SJCRH30 (cell line): Measurements from ENCODE around the gene CCP110. TPM values are rescaled to one million over a fixed set of nuclear protein-coding genes. Genes with fewer than 3 reads are reported as not detected.
"Not testable (repeated sequence)": the region's sequence is repeated elsewhere in the genome, so short reads cannot be mapped to it uniquely, and the experiment has no call there.

Experiments used
- DNase-seq, 2 experiments: peaks; one replicate each; pipeline ENCODE4 v3.0.0-alpha.2; 2015 to 2020
- H3K27ac ChIP-seq: fragments of 250-450 bp; sonication (Bioruptor Pico); 2 replicates; pipeline ENCODE4 v1.5.1; 2020; ENCODE audit warnings: mild to moderate bottlenecking, moderate library complexity
- H3K27me3 ChIP-seq: fragments of 250-450 bp; sonication (Bioruptor Pico); 2 replicates; pipeline ENCODE4 v1.5.1; 2020; ENCODE audit warnings: mild to moderate bottlenecking, moderate library complexity
- H3K36me3 ChIP-seq: fragments of 250-450 bp; sonication (Bioruptor Pico); 2 replicates; pipeline ENCODE4 v1.5.1; 2020; ENCODE audit warnings: mild to moderate bottlenecking, moderate library complexity
- H3K4me1 ChIP-seq: fragments of 250-450 bp; sonication (Bioruptor Pico); 2 replicates; pipeline ENCODE4 v1.5.1; 2020; ENCODE audit warnings: mild to moderate bottlenecking, moderate library complexity
- H3K4me3 ChIP-seq: fragments of 250-450 bp; sonication (Bioruptor Pico); 2 replicates; pipeline ENCODE4 v1.5.1; 2020; ENCODE audit warnings: mild to moderate bottlenecking, moderate library complexity
- H3K9me3 ChIP-seq: fragments of 250-450 bp; sonication (Bioruptor Pico); replicated peaks from 2 replicates; pipeline ENCODE4 v1.5.1; 2020; ENCODE audit warnings: mild to moderate bottlenecking, moderate library complexity
- total RNA-seq: library from RNA; depleted of rRNA; stranded (reverse); fragments of >200 nt; shearing (Covaris generic); gene quantifications from 2 replicates; pipeline ENCODE4 v1.2.3, GENCODE V29; 2014

The CCP110 gene
- total RNA-seq, 1 experiment from 2014 or later = 37.2 TPM

DNA sequence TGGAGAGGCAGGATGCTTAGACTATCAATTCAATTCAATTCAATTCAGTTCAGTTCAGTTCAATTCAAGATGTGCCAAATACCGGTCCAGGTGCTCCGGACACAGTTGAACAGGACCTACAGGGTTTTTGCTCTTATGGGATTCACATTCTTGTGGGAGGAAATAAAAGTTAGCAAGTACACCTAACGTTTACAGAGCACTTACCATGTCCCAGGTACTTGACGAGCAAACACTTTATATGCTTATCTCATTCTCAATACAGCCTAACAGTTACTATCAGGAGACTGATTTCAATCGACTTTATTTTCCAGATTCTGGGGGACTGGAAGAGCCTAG is 1.4 kb upstream of the CCP110 start:
- no peaks in the 10 kb centered on the region for H3K36me3 ChIP-seq
- no peak for DNase-seq
- H3K27ac ChIP-seq = no peak overlapping the region
- no peaks in the 10 kb centered on the region for H3K4me1 ChIP-seq
- H3K9me3 ChIP-seq = no peaks in the 10 kb centered on the region
- H3K27me3 ChIP-seq = no peaks in the 10 kb centered on the region
- peak overlapping the region; percentile 72 for H3K4me3 ChIP-seq

DNA sequence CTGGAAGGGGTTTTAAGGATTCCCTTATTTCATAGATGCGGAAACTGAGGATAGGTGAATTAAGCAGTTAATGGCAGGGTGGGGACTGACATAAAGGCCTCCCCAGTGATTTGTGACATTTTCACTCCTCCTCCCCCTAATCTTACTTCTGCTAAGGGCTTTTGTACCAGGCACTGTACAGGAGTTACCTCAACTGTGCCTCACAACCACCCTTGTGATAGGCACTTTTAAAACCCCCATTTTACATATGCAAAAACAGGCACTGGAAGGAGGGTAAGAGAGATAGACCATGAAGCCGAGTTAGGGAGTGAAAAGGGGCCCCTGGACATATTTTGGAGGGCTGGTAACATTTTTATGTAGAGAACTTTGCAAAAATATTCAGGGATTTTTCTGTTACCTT is 982 bp upstream of the CCP110 start:
- Histone ChIP-seq H3K27me3 (no peaks in the 10 kb centered on the region), H3K4me3 (no peak overlapping the region), H3K27ac (no peak overlapping the region), H3K9me3 (no peaks in the 10 kb centered on the region), H3K36me3 (no peaks in the 10 kb centered on the region), H3K4me1 (no peaks in the 10 kb centered on the region)
- no peak for DNase-seq

DNA sequence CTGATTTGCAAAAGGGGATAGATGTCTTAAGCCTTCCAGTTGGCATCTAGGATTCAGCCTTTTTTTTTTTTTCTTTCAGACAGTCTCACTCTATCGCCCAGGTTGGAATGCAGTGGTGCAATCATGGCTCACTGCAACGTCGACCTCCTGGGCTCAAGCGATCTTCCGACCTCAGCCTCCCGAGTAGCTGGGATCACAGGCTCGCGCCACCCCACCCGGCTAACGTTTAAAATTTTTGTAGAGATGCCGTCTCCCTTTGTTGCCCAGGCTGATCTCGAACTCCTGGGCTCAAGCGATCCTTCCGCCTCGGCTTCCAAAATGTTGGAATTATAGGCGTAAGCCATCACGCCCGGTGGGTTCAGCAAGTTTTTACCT is 571 bp upstream of the CCP110 start:
- Histone ChIP-seq H3K36me3 (peaks cover 4% of the 10 kb centered on the region), H3K4me3 (peak overlapping the region; percentile 89), H3K9me3 (no peaks in the 10 kb centered on the region), H3K4me1 (no peaks in the 10 kb centered on the region), H3K27me3 (no peaks in the 10 kb centered on the region), H3K27ac (peak overlapping the region; percentile 67; the same call in 1 of the 2 replicates)
- DNase-seq = no peak

DNA sequence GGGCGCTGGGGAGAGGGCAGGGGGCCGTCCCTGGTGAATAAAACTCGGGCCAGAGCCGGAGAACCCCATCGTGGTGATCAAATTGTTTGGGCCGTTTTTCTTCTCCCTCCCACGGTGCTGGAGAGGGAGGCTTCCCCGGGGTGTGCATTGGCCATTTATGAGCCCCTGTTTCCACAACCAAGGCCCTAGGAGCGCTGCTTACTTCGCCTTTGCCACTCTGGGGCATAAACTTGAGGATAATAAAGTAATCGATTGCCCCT is 544 bp downstream of the CCP110 start:
- Histone ChIP-seq H3K27me3 (no peaks in the 10 kb centered on the region), H3K27ac (peak overlapping the region; percentile 67), H3K4me3 (peak overlapping the region; percentile 89), H3K36me3 (peaks cover 11% of the 10 kb centered on the region), H3K4me1 (no peaks in the 10 kb centered on the region), H3K9me3 (no peaks in the 10 kb centered on the region)
- peak in 1 of 2 experiments; percentile 18 for DNase-seq

DNA sequence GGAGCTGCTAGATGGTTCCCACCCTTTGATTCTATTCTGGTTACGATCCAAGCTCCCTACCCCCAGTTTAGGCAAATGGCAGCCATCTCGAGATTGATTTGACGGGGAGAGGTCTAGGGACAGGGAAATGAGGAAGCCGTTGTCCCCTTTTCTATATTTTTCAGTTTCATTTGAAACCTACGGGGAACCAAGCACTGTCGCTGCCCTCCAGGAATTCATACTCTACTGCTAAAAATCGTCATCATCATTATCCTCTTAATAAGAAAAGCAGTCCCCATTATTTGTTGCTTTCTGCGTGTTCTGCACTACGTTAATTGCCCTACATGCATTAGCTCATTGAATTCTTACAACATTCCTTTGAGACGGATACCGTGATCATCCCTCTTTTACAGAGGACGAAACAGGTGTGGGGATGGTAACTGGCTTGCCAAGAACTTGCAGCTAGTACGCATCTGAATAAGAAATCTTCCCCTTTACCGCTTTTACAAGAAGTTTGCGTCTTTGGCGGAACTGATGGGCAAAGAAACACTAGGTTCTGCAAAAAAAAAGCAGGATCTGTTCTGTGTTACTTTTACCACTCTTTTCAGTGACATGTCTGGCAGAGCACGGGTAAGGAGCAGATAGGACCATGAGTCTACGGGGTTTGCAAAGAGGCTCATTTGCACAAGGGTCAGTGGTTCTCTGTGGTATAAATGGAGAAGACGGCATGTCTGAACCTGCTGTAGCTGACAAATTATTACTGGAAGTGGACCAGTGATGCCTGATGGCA is 1.1 kb downstream of the CCP110 start:
- DNase-seq = peak; percentile 5 to 20
- Histone ChIP-seq H3K4me1 (no peaks in the 10 kb centered on the region), H3K27ac (peak overlapping the region; percentile 67), H3K4me3 (peak overlapping the region; percentile 89), H3K36me3 (peaks cover 11% of the 10 kb centered on the region), H3K27me3 (no peaks in the 10 kb centered on the region), H3K9me3 (no peaks in the 10 kb centered on the region)

DNA sequence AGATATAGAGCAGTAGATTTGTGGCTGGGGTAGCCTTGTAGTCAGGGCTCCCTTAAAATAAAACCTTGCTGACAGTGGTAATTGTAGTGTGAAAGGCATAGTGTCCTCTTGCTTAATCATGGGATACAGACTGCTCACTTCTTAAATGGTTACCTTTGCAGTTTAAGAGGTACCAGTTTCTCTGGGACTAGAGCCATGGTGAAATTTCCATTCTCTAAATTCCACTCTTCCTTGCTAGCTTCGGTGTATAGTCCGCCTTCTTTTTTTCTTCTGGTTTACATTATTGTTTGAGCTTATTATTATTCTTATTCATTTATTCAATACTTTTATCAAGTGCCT is 1.6 kb downstream of the CCP110 start:
- Histone ChIP-seq H3K27ac (no peak overlapping the region; the same call in 1 of the 2 replicates), H3K4me3 (peak overlapping the region; percentile 89), H3K27me3 (no peaks in the 10 kb centered on the region)

DNA sequence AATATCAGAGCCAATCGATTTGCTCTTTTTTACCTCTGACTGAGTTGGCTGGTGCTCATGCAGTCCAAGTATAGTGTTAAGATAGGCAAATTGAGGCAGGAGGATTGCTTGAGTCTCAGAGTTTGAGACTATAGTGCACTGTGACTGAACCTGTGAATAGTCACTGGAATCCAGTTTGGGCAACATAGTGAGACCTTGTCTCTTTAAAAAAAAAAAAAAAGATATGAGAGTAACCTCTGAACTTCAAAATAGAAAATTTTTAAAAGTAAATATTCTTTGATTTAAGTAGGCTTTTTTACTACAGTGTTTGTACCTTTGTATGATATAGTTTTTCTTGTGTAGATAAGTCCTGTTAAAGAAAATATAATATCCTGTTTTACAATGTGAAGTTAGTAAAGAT is 3.4 kb downstream of the CCP110 start:
- Histone ChIP-seq H3K9me3 (no peaks in the 10 kb centered on the region), H3K27ac (no peak overlapping the region), H3K27me3 (no peaks in the 10 kb centered on the region), H3K4me1 (no peaks in the 10 kb centered on the region), H3K4me3 (no peak overlapping the region), H3K36me3 (peaks cover 17% of the 10 kb centered on the region)
- no peak for DNase-seq

More for the DNA sequence above, 1.6 kb downstream of the CCP110 start:
- Histone ChIP-seq H3K9me3 (no peaks in the 10 kb centered on the region), H3K4me1 (no peaks in the 10 kb centered on the region), H3K36me3 (peaks cover 11% of the 10 kb centered on the region)
- no peak for DNase-seq

DNA sequence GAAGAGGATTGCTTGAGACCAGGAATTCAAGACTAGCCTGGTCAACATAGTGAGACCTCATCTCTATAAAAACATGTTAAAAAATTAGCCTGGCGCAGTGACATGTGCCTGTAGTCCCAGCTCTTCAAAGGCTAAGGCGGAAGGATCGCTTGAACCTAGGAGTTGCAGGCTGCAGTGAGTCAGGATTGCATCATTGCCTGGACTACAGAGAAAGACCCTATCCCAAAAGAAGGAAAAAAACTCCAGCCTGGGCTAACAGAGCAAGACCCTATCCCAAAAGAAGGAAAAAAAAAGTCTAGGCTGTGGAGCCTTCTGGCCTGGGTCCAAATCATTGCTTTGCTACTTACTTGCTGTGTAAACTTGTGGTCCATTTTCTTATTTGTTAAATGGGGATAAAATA is 4.9 kb downstream of the CCP110 start:
- Histone ChIP-seq H3K4me3 (no peak overlapping the region), H3K9me3 (no peaks in the 10 kb centered on the region), H3K4me1 (no peaks in the 10 kb centered on the region), H3K36me3 (peaks cover 28% of the 10 kb centered on the region), H3K27ac (no peak overlapping the region), H3K27me3 (no peaks in the 10 kb centered on the region)
- no peak for DNase-seq

DNA sequence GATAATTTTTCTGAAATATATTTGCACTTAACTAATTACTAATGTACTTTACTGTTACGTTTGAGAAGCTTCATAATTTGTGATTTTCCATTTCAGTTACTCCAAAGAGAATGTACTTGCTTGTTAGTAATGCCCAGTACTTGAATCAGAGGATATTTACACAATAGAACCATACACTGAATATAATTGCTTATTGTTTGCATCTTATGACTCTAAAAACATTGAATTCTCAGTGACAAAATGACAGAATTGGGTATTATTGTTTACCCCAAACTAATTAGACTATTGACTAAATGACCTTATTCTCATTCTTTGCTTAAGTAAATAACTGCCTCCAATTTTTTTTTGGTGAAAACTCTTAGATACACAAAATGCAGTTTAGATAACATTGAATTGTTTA is 8.9 kb downstream of the CCP110 start:
- no peaks in the 10 kb centered on the region for H3K27me3 ChIP-seq
- DNase-seq = no peak
- H3K9me3 ChIP-seq = no peaks in the 10 kb centered on the region
- H3K36me3 ChIP-seq = peaks cover 50% of the 10 kb centered on the region
- no peak overlapping the region for H3K4me3 ChIP-seq
- no peaks in the 10 kb centered on the region for H3K4me1 ChIP-seq
- H3K27ac ChIP-seq = no peak overlapping the region

DNA sequence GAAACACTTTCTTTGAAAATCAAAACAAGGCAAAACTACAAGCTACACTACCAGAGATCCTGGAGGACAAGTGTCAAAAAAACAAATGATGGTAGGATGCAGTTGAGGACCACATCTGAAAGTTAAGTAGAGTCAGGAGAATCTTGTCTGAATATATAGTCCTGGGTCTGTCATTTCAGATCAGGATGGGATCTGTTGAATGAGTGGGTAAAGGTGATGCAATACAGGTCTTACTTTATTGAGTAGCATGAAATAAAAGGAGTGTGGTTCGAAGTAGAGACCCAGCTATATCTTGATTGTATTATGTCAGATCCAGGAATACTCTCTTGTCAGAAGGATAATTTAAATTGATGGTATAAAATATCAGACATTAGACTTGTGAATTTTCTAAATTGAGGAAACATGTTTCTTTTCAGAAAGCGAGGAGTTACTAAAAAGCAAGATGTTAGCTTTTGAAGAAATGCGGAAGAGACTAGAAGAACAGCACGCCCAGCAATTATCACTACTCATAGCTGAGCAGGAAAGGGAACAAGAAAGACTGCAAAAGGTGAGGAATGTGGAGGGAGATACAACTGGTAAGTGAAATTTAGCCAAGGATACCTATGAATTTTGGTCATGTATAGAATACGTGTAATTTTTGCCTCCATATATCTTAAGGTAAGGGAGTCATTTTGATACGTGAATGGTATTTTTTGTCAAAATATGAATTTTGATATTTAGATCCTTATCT is 16.7 kb downstream of the CCP110 start:
- DNase-seq = no peak
- H3K36me3 ChIP-seq = peaks cover 63% of the 10 kb centered on the region
- H3K4me1 ChIP-seq = no peaks in the 10 kb centered on the region
- H3K27ac ChIP-seq = no peak overlapping the region
- H3K4me3 ChIP-seq = no peak overlapping the region
- H3K27me3 ChIP-seq = no peaks in the 10 kb centered on the region
- H3K9me3 ChIP-seq = no peaks in the 10 kb centered on the region

DNA sequence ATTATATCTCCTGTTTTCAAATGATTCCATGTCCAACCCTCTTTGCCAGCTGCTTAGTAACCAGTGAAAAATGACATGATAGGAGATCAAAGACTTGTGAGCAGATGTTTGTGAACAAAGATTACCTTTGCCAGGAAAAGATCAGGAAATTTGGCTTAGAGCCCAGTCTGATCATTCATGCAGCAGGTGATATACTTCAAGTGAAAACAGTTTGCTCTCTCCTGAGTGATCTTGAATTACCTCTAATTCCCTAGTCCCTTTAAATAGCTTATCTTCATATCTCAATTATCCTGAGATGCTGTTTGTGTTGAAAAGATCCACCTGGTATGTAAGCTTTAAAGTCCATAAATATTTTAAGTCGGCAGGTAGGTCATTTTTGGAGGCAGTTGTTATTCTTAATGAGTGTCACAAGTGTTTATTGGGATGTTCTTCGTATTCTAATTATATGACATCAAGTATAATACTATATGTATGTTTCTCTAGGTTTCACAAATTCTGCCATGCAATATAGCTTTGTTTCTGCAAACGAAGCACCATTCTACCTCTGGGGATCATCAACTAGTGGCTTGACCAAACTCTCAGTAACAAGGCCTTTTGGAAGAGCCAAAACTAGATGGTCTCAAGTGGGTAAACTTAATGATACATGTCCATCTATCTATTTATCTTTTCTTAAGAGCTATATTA is 18.5 kb downstream of the CCP110 start:
- H3K4me3 ChIP-seq = no peak overlapping the region
- DNase-seq = peak in 1 of 2 experiments; percentile 26
- H3K4me1 ChIP-seq = no peaks in the 10 kb centered on the region
- no peak overlapping the region for H3K27ac ChIP-seq
- peaks cover 65% of the 10 kb centered on the region for H3K36me3 ChIP-seq
- no peaks in the 10 kb centered on the region for H3K27me3 ChIP-seq
- no peaks in the 10 kb centered on the region for H3K9me3 ChIP-seq

DNA sequence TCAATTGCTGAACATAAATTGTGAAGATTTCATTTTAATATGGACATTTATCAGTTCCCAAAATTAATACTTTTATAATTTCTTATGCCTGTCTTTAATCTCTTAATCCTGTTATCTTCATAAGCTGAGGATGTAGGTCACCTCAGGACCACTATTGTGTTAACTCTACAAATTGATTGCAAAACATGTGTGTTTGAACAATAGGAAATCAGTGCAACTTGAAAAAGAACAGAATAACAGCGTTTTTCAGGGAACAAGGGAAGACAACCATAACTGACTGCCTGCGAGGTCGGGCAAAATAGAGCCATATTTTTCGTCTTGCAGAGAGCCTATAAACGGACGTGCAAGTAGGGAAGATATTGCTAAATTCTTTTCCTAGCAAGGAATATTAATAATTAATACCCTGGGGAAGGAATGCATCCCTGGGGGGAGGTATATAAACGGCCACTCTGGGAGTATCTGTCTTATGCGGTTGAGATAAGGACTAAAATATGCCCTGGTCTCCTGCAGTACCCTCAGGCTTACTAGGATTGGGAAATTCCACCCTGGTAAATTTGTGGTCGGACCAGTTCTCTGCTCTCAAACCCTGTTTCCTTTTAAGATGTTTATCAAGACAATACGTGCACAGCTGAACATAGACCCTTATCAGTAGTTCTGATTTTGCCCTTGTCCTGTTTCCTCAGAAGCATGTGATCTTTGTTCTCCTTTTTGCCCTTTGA is 19.7 kb downstream of the CCP110 start:
- peaks cover 69% of the 10 kb centered on the region for H3K36me3 ChIP-seq
- H3K4me1 ChIP-seq, H3K4me3 ChIP-seq, DNase-seq, H3K27me3 ChIP-seq, H3K9me3 ChIP-seq, H3K27ac ChIP-seq: not testable (repeated sequence)

DNA sequence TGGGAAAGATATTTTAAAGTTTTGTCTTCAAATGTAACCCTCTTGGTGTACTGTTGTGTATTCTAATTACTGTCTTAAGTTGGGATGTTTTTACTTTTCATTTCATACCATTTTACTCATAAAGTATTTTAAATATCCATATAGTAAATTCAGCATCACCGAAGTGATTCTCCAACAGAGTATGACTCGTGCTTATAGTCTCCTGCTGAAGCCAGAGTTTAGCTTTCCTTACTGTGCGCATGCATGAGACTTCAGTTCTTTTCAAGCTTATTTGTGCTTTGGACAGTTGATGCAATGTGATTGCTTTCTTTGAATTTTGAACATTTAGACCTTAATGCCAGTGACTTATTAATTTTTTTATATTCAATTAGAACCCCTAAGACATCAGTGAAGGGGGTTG is 24.4 kb downstream of the CCP110 start:
- DNase-seq = no peak
- Histone ChIP-seq H3K4me1 (no peaks in the 10 kb centered on the region), H3K9me3 (no peaks in the 10 kb centered on the region), H3K27ac (no peak overlapping the region), H3K4me3 (no peak overlapping the region), H3K36me3 (peaks cover 56% of the 10 kb centered on the region), H3K27me3 (no peaks in the 10 kb centered on the region)

DNA sequence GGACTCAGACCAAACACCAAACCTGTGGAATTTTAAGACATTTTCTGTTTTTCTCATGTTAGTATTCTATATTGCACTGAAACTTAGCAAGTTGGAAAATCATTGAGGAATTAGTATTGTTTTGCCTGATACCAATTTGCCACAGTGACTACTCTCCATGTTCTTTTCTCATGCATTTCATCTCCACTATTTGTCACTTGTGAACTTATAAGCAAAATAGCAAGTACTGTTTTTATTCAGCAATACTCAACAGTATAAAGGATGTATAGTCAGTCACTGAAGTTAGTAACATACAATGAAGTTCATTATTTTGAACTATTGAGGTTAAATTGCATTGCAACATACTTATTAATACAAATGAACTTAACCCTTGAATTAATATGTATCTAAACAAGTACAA is 25.9 kb downstream of the CCP110 start:
- H3K36me3 ChIP-seq = peaks cover 45% of the 10 kb centered on the region
- H3K4me1 ChIP-seq = no peaks in the 10 kb centered on the region
- no peak overlapping the region for H3K4me3 ChIP-seq
- H3K27ac ChIP-seq = no peak overlapping the region
- DNase-seq = no peak
- H3K9me3 ChIP-seq = no peaks in the 10 kb centered on the region
- no peaks in the 10 kb centered on the region for H3K27me3 ChIP-seq
